Coronary artery (tissue), 2 donors: ENCODE measurements around the gene NPY2R.

ENCODE experiments used
- DNase-seq: peaks from one replicate; pipeline ENCODE4 v3.0.0-alpha.2; 2017; ENCODE audit warnings: low spot score
- H3K27ac ChIP-seq, 2 donors: fragments of 200-600 bp; sonication (generic); one replicate each; pipeline ENCODE4 v1.5.1; 2016 to 2019
- H3K4me3 ChIP-seq: fragments of 200-600 bp; sonication (generic); 2 replicates; pipeline ENCODE4 v1.5.1; 2016; ENCODE audit warnings: mild to moderate bottlenecking, moderate library complexity
- CTCF ChIP-seq: fragments of 200-600 bp; sonication (generic); IDR thresholded peaks from one replicate; pipeline ENCODE4 v1.5.1; 2019; ENCODE audit warnings: antibody characterized with exemption

The NPY2R gene

GRCh38 chr4:155186972-155187371 lies 21.5 kb upstream of the NPY2R start:
- no peak overlapping the region for H3K4me3 ChIP-seq
- H3K27ac ChIP-seq = no peak overlapping the region
- no peak for DNase-seq
- TF ChIP-seq CTCF = no peak

- no peak overlapping the region for H3K27ac ChIP-seq
- TF ChIP-seq CTCF = no peak
Observed at GRCh38 chr4:155187989-155188388, 20.4 kb upstream of the NPY2R start.

GRCh38 chr4:155190099-155190498 lies 18.3 kb upstream of the NPY2R start:
- H3K27ac ChIP-seq = no peak overlapping the region
- DNase-seq = no peak
- no peak for TF ChIP-seq CTCF
- H3K4me3 ChIP-seq = no peak overlapping the region

More at GRCh38 chr4:155187989-155188388, 20.4 kb upstream of the NPY2R start:
- no peak overlapping the region for H3K4me3 ChIP-seq
- no peak for DNase-seq

- no peak for DNase-seq
- no peak for TF ChIP-seq CTCF
- no peak overlapping the region for H3K27ac ChIP-seq
- H3K4me3 ChIP-seq = no peak overlapping the region
Observed at GRCh38 chr4:155197757-155198156, 10.7 kb upstream of the NPY2R start.

- DNase-seq = no peak
- peak overlapping the region; percentile 68 for H3K4me3 ChIP-seq
- H3K27ac ChIP-seq = no peak overlapping the region
- no peak for TF ChIP-seq CTCF
Observed at GRCh38 chr4:155207534-155208257, 740 bp upstream of the NPY2R start.

- no peak for TF ChIP-seq CTCF
- no peak for DNase-seq
- no peak overlapping the region for H3K4me3 ChIP-seq
Observed at GRCh38 chr4:155220025-155220424, 11.6 kb downstream of the NPY2R start.

GRCh38 chr4:155227131-155227530 lies 18.7 kb downstream of the NPY2R start:
- H3K27ac ChIP-seq = no peak overlapping the region
- no peak overlapping the region for H3K4me3 ChIP-seq
- TF ChIP-seq CTCF = no peak
- DNase-seq = no peak

More at GRCh38 chr4:155220025-155220424, 11.6 kb downstream of the NPY2R start:
- H3K27ac ChIP-seq = no peak overlapping the region
